Keratinocyte (primary cell): ENCODE measurements around the gene LRP10.

Experiments
- EZH2 ChIP-seq: IDR thresholded peaks from one replicate; pipeline ENCODE4 v1.6.1; 2012; ENCODE audit warnings: inconsistent platforms, mild to moderate bottlenecking, low read length, moderate library complexity
- TF ChIP-seq, protein P1 (sequence below), 3 experiments: IDR thresholded peaks in 1 of 3; conservative IDR thresholded peaks in 1 of 3; optimal IDR thresholded peaks in 1 of 3; 2 replicates in 2 of 3; 3 replicates in 1 of 3; pipeline versions ENCODE3 to v1.5.1; 2011; ENCODE audit warnings: low read length in 3 of 3, mild to moderate bottlenecking in 3 of 3, moderate library complexity in 2 of 3, control low read depth in 1 of 3, inconsistent platforms in 1 of 3; ENCODE audit not compliant: insufficient read depth in 2 of 3; ENCODE audit errors: extremely low read depth in 1 of 3

DNA sequence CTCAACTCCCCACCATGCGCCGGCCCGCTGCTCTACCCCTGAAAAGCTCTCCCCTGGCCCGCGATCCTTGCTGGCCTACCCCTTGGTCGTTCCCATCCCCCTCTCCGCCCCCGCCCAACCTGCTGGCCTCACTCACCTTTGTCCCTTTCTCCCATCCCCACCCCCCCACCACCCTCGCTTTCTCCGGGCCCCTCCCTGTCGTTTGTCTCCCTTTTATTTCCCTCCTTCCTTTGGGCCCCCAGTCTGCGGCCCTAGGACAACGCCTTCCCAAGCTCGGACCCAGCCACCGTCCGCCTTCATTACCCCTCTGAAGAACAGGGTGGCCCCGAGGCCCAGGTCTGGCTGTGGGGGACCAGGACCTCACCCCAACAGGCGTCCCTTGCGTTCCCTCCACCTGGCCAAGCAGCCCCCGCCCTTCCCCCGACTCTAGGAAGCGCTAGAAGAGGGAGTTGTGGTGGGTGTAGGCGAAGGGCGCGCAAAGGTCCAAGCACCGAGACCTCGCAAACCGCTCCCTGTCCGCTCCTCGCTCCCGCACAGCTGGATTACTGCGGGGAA lies 49.4 kb upstream of the LRP10 start:
- TF ChIP-seq EZH2: no peak
- TF ChIP-seq, protein P1, sequence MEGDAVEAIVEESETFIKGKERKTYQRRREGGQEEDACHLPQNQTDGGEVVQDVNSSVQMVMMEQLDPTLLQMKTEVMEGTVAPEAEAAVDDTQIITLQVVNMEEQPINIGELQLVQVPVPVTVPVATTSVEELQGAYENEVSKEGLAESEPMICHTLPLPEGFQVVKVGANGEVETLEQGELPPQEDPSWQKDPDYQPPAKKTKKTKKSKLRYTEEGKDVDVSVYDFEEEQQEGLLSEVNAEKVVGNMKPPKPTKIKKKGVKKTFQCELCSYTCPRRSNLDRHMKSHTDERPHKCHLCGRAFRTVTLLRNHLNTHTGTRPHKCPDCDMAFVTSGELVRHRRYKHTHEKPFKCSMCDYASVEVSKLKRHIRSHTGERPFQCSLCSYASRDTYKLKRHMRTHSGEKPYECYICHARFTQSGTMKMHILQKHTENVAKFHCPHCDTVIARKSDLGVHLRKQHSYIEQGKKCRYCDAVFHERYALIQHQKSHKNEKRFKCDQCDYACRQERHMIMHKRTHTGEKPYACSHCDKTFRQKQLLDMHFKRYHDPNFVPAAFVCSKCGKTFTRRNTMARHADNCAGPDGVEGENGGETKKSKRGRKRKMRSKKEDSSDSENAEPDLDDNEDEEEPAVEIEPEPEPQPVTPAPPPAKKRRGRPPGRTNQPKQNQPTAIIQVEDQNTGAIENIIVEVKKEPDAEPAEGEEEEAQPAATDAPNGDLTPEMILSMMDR (optimal IDR thresholded peaks at IDR 0.05 in 1 of 3, IDR thresholded peaks at IDR 0.05 in 1 of 3, conservative IDR thresholded peaks at IDR 0.05 in 1 of 3; ENCODE audit: extremely low read depth in 1 of 3, insufficient read depth in 2 of 3, low read length in 3 of 3): no peak
